HG03159 (cell line): ENCODE data around the gene SELENOT.

Source experiments
- ATAC-seq: cut with Tn5 transposase; IDR thresholded peaks from one replicate; pipeline ENCODE4 v1.9.1; 2021; ENCODE audit warnings: mild to moderate bottlenecking, moderate library complexity; ENCODE audit not compliant: unreplicated experiment

SELENOT gene

DNA sequence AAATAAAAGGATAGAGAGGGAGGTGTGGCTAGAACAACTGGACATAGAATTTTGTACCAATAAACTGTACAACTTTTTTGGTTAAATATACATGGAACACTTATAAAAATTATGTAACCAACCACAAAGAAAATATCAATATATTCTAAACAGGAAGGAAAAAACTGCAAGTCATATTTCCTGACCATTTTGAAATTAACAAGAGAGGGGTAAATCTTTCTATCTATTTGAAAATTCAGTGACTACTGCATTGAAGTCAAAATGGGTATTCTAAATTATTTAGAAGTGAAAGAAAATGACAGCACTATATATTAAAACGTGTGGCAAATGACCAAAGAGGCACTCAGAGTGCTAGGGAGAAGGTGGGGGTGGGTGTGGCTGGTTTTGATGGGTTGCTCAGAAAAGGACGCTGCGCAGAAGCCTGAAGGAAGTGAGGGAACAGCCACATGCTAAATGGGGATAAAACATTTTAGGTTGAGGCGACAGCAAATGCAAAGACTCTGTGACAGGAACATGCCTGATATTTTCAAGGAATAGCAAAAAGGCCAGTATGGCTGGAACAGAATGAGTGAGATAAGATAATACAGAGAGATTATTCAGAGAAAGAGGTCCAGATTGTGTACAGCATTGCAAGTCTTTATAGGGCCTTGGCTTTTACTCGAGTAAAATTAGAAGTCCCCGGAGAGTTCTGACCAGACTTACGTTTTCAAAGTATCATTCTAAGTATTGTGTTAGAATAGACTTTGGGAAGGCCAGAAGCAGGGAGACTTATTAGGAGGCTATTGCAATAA, 59.5 kb downstream of the SELENOT start:
- no peak for ATAC-seq

DNA sequence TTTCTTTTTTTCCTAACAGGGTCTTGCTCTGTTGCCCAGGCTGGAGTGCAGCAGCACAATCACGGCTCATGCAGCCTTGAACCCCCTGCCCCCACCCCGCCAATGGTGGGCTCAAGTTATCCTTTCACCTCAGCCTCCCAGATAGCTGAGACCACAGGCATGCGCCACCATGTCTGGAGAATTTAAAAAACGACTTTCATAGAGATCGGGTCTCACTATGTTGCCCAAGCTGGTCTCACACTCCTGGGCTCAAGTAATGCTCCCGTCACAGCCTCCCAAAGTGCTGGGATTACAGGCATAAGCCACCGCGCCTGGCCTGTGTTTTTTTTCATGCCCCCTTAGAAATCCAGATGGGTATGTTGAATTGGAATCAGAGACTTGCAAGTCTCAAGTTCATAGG, 60.3 kb downstream of the SELENOT start:
- no peak for ATAC-seq

DNA sequence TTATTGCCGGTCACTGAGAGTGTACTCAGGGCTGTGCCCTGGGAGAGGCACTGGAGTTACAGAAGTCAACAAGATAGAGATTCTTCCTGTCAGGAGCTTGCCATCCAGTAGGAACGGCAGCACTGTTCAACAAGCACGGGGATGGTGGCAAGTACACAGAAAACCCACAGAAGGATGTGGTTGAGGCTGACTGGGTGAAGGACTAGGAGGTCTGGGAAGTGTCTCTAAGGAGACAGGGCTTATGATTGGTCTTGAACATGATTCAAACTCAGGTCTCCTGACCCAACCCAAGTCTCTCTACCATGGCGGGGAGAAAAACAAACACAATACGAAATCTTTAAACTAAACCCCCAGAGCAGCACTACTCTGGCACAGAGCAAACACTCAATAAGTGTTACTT, 63.0 kb downstream of the SELENOT start:
- ATAC-seq, result no peak

DNA sequence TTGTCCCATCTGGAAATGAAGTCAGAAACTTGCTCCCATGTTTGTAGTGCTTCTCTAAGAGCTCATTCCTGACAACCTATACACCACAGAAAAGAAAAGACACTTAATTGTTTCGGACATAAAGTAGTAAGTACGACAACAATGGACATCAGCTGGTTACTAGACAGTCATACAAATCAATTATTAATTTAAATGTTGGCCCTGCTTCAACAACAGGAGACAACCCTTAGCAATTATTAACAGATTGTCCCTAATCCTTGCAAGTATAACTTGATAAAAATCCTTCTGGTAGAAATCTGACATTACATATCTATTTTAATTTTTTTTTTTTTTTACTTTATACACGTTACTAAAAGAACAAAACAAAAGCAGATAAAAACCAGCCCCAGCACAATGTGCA, 70.8 kb downstream of the SELENOT start:
- ATAC-seq, result no peak

DNA sequence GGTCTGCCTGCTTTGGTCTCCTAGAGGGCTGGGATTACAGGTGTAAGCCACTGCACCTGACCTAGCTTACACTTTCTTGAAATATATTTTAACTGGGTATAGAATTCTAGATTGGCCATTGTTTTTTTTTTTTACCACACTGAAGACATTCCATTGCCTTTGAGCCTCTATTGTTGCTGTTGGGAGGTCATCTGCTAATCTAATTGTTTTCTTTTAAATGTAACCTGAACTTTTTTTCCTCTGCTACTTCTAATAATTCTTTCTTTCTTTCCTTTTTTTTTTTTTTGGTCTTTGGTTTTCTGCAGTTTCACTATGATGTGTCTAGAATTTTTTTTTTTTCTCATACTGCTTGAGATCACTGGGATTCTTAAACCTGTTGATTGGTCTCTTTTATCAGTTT, 72.5 kb downstream of the SELENOT start:
- no peak for ATAC-seq
